Astrocyte of the hippocampus (primary cell): ENCODE results near the gene SND1.

ENCODE experiments used
- DNase-seq: peaks from one replicate; pipeline ENCODE4 v3.0.0; 2011; ENCODE audit warnings: low read depth, low spot score

Gene SND1

DNA sequence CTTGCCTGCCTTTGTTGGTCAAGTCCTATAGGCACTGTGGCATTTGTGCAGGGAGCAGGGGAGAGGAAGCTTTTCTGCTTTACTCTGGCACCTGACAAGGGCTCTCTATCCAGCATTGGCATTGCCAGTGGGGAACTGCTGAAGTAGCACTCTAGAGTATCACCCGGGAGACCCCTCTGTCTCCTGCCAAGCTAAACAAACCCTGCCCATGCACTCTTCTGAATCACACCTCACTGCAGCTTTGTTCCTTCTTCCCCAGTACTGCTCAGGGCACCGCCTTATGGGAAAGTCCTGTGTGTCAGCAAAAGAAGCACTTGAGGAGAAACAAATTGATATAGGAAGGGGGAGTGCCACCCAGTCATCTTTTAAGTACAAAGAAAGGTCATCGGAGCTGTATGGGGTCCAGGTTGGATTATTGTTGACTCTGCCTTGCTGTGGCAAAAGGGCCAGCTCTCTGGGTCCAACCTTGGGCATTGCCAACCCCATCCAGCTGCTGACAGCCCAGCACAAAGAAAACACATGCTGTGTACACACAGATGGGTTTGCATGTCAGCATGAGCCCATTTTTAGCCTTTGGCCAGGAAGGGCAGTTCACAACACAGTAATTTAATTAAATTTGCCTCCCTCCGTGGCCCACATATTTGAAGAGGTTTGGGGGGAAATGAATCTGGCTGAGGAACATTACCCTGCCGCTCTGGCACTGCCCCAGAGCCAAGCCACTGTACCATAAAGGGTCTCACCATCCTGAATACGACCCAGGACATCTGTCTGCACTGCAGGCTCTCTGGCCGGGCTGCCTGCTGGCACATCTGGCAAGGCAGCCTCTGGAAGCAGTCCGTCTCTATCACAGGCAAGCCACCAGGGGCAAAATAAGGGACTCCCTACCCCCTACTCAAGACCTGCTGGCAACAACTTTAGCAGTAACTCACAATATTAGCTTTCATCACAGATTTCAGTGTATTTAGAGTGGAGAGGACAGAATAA is 366.2 kb downstream of the SND1 start:
- DNase-seq: peak; percentile 78

DNA sequence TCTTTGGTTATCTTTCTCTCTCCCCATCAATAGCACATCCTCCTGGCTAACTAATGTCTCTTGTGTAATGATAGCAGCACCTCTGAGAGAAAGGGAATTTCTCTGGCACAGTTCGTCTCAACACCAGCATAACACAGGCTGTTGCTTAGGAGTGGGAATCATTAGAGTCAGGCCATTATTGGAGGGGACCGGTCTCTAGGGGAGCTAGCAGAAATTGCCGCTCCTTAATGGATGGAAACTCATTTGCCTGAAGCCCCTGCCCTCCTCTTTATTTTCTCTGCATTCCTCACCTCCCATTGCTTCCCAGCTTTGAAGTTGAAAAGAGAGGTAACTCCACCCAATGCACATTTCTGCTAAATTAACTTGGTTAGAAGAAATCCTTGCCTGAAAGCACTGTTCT is 367.3 kb downstream of the SND1 start:
- DNase-seq: no peak

DNA sequence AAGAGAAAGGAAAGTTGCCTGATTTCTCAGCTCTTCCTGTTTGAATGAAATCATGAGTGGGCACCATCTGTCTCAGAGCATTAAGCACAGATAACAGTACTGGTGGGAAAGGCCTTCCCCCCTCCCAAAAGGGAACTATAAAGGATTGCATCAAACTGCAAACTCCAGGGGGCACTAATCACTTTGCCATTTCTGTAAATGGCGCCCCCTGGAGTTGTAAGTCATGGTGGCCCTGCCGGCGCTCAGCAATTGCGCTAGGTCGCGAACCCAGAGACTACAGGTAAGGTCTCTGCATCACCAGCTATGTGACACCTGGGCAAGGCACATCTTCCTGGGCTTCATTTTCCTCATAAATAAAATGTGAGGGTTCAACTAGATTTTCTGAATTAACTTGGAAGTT is 368.2 kb downstream of the SND1 start:
- DNase-seq: no peak

DNA sequence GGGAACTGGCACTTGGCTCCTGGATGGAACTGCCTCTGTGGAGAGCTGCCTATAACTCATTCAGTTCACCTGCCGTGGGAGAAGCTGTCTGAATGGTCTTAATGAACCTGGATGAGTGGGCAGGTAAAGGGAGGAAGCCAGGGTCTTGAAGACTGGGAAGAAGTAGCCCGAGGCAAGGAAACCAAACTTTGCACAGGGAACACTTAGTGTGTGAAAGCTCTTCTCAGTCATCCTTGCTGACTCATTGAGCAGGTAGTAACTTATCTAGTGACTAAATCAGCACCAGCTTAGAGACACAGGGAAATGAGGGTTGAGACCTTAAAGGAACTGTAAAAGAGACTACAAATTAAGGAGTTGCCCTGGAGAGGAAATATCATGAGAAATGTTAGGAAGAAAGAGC is 369.4 kb downstream of the SND1 start:
- DNase-seq: no peak

DNA sequence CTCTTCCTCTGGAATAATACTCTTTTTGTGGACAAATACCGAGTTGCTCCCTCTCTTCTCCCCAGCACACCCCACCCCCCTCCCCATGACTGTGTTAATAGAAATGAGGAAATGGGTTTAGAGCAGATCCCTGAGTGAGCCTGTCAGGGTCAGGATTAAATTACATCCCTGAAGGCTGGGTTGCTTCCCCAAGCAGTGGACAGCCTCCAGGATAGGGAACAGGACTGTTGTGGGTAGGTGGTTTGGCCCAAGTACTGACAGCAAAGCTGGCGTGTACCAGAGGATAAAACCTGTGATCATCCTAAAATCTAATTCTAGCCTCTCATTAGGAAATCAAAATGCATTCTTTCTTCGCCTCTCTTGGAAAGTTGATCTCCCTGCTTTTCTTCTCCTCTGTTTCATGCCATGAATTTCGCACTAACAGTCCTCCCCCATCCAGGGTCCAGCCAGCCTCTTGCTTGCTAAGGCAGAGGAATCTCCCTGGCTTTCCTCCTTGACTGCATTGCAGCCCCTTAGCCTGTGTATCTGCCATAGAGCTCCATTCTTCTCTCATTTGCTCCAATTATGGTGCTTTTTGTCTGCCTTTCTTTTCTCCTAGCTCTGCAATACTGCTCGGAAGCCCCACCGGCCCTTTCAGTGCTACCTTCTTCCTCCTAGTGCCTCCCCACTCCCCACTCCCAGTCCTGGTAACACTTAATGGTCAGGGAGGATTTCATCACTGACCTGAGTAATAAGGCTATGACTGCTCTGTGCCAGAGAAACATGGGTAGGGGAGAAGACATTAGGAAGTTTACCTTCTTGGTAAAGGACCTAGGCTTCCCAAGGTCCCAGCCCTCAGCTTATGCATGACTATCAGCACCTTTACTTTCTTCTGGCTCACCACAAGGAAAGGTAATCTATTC is 370.9 kb downstream of the SND1 start:
- peak; percentile 66 for DNase-seq

DNA sequence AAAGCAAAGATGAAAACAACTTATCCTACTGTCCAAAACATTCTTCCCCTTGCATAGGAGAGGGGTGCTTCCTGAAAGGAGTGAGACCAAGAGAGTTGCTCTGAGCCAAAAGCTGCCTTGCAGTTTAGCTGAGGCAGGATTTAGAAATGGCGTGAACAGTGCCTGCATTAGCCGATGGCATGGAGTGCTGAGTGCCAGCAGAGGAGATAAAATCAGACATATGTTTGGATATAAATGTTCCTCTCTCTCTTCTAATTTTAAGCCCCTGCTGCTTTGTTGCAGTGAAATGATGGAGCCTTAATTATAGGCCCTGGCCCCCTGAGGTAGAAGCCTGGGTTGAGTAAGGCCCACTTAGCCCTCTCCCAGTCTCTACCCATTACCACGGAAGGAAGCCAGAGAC is 372.2 kb downstream of the SND1 start:
- no peak for DNase-seq

DNA sequence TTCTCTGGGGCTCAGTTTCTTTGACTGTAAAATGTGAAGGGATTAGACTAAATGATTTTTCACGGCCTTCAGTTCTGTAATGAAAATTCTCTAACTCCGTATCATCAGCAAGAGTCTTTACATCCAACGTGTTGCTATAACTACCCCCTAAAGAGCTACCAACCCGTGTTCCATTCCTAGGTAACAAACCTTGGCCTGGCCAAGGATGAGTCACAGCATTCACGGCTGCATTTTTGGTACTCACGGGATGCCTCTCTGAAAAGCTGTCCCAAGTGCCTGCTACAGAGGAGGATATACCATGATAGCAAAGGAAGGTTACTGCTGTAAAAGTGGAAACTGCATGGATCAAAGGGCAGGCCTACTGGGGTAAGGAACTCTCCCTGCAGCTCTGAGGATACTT is 373.4 kb downstream of the SND1 start:
- DNase-seq: peak; percentile 64

DNA sequence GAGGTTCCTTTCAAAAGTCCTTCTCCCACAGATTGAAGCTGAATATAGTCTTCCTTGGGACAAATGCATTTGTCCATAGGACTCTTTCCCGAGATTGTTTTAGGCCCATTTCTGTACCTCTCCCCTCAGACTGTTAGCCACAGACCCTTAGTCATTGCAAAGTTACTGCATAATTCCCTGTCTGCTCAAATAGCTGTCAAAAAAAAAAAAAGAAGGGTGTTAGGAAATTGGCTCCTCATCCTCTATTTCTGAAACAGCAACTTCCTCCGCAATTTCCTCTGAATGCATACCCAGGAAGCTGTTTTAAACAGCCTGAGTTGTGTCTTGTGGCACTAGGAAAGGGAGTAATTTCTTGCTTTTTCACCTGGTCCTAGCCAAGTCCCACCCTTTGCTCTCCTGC is 373.8 kb downstream of the SND1 start:
- no peak for DNase-seq

DNA sequence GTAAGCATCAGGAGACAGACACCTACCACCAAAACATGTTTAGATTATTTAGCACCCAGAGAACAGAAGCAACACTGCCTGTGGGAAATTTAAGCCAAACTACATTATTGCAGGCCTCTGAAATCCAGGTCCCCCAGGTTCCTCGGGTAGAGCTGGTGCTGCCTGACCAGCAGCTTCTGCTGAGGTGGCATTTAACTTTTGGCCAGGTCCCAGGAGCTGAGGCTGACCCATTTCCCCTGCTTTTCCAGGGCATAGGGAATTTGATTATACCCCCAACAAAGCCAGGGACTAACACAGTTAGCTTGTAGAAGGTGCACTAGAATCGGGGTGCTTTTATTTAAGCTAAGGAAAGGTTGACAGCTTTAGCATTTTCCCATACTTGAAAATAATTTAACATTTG is 374.6 kb downstream of the SND1 start:
- DNase-seq: no peak

DNA sequence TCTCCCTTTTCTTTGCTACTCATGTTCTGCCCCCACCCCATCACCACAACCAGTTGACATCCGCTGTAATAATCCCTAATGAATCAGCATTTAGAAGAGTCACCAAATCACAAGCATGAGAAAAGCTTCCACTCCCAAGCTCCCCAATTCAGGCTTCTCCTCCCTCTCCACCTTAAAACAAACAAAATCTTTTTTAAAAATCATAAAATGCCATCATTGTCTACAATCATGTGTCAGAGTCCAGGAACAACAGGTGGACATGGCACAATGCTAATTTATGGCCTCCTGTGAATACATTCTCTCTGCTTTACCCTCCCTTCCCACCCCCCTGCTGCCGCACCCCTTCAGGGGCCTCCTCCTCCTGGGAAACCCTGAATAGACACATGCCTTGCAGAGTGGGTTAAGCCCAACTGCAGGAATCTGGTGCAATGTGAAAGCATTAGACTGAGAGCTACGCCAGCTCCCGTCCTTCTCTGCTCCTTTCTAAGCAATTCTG is 375.5 kb downstream of the SND1 start:
- no peak for DNase-seq

DNA sequence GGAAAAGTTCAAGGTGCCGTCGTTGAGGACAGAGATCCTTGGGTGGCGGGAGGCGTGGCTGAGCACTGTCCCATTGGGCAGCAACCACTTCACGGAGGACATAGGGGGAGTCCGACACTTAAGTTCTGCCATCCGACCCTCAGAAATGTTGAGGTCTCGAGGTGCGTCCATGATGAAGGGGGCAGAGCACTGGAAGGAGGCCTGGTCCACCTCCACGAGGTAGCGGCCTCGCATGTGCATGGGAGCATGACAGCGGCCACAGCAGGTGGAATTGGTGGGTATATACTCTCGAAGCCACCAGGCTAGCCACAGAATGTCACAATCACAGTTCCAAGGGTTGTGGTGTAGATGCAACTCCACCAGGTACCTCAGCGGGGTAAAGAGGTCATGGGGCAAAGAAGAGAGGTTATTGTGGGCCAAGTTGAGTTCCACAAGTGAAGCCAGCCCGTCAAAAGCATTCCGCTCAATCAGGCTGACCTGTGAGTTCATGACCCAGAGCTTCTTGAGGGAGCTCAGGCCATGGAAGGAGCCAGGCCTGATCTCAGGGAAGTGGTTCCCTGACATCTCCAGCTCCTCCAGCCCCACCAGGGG is 377.5 kb downstream of the SND1 start:
- no peak for DNase-seq

DNA sequence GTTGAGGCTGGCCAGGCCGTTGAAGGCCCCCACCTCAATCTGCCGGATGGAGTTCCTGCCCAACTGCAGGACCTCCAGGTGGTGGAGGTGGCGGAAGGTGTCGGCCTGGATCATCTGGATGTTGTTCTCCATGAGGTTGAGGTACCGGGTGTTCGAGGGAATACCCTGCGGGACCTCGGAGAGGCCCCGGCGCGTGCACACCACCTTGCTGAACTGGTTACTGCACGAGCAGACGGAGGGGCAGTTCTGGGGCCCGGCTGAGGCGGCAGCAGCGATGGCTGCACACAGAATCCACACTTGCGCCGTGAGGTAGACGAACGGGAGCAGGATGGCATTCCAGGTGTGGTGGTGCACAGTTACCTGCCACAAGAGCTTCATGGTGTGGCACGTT is 378.3 kb downstream of the SND1 start:
- no peak for DNase-seq

DNA sequence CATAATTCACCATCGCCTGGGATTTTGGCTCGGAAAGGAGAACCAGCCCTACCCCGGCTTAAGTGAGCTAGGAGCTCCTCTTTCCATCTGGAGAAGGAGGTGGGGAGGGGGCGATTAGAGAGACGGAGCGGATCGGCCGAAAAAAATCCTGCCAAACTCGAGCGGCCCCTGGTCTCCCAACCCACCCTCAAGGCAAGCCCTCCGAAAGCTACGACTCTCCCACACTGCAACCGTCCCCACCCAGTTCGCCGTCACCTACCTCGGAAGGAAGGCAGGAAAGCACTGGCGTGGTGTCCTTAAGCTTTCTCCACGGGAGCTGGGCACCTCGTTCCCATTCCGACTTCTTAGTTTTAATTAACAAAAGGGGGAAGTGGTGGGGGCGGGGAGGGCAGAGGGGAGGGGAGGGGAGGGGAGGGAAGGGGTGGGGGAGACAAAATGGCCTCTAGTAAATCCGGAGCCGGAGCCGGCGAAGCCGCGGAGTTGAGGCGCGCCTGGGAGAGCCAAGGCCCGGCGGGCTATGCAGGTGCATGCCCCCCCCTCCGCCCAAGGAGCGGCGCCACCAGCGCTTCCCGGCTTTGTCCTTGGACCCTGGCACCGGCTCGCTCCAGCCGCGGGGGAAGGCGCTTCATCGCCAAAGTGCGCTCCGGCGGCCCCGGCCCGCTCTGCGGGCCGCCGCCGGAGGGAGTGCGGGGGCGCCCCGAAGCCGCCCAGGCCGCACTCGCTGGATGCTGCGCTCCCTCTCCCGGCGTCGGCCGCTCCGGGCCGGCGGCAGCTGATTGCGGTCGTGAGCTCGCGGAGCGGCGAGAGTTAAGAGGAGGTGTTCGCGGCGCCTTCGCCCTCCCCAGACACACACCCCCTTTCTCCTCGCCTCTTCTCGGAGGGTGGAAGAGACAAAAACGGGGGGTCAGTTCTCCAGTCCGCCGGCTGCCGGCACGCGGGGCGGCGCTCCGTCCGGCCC is 378.9 kb downstream of the SND1 start, which contains the start of gene LRRC4:
TSS of gene LRRC4 (minus strand) at position 784 of the 958 bp plus-strand sequence. CDS start 797 bp downstream, outside the sequence.
- peak; percentile 79 for DNase-seq

DNA sequence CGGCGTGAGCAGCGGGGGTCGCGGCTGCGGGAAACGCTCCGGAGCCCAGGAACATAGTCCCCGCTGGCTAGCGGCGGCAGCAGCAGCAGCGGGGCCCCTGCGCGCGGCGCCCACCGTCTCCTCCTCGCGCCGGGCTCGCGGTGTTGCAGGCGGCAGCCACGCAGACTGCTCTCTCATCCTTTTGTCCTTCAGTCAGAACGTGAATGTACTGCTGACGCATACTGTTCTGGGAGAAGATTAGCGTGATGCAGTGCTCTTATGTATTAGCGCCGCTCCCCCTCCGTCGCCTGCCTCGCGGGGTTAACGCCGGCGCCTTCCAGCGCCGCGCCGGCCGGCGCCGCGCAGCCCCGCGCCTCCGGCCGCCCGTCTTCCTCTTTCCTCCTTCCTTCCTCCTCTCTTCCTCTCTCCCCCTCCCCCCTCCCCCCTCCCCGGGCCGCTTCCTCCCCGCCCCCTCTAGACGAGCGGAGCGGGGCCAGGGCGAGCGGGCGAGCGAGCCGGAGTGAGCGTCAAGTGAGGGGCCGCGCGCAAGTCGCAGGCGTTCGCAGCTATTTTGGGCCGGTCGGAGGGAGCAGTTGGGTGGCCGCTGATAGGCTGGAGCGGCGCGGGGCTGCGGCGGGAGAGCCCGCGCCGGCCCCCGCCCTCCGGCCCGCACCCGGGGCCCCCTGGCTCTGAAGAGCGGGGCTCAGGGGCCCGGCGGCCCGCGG is 380.1 kb downstream of the SND1 start:
- DNase-seq: peak; percentile 90

DNA sequence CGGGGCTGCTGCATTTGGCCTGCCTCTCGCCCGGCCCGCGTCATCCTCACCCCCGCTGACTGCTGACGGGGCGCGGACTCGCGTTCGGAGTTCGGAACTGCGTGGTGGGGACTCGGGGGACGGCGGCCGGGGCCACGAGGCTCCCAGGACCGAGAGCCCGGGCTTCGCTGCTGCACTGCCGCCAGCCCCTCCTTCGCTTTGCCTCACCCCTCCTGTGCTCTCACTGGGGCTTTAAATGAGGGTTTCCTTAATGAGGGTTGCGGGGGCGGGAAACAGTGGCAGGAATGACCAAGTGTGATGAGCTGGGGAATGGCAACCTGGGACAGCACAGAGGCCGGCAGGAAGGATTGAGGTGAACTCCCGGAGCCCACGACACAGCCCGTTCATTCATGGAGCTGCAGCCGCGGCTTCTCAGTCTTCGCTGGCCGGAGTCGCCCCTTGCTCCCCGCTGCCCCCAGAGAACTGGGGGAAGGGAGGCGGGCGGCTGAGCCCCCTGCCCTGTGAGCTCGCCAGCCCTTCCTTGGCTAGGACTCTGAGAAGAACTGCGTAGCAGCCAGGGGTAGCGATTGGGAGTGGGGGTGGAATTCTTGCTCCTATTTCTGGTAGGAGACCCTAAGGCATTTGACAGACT is 380.7 kb downstream of the SND1 start:
- DNase-seq: peak; percentile 50

DNA sequence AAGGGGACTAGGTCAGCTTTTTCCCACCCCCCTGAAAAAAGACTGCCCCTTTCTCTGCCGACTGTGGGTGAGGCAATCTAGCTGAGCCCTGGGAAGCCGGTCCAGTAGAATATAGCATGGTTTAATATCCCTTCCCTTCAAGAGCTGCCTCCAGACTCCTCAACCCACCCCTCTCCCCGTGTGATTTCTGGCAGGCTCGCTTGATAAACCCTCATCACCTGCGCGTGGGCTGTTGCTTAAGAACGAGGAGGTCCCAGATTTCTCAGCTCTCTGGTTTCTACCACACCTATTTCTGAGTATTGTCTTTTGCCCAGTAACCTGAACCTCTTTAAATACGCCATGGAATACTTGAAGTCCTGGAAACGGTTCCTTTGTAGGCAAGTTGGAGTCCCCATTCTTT is 381.3 kb downstream of the SND1 start:
- no peak for DNase-seq

DNA sequence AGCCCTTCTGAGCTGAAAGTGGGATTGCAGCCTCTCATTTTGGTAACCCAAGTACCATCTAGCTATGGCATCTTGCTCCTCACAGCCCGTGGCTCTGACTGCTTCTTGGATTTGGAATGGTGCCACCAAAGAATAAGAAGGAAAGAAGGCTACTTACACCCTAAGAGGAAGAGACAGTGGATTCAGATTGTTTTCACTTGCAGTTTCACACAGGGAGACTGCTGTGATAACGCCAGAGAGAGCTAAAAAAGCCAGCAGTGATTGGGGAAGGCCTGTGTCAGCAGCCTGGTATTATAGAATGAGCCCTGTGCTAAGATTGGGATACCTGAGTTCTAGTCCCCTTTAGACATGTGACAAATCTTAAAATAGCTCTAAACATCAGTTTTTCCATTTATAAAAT is 382.8 kb downstream of the SND1 start:
- no peak for DNase-seq

DNA sequence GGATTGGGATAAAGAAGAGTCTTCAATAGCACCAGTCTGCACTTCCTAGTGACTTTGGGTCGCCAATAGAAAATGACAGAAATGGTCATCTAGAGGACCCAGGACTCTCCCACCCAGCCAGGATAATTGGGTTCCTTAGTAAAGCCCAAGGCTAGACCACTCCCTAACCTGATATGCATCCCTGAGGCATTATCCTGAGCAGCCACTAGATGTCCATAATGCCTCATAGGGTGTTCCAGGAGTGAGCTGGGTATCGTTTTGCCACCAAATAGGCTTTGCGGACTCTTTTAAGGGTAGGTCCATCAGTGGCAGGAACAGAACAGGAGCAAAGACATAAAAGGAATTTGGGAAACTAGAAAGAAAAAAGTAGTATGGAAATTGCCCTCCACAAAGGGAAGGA is 383.7 kb downstream of the SND1 start:
- DNase-seq: peak; percentile 58

DNA sequence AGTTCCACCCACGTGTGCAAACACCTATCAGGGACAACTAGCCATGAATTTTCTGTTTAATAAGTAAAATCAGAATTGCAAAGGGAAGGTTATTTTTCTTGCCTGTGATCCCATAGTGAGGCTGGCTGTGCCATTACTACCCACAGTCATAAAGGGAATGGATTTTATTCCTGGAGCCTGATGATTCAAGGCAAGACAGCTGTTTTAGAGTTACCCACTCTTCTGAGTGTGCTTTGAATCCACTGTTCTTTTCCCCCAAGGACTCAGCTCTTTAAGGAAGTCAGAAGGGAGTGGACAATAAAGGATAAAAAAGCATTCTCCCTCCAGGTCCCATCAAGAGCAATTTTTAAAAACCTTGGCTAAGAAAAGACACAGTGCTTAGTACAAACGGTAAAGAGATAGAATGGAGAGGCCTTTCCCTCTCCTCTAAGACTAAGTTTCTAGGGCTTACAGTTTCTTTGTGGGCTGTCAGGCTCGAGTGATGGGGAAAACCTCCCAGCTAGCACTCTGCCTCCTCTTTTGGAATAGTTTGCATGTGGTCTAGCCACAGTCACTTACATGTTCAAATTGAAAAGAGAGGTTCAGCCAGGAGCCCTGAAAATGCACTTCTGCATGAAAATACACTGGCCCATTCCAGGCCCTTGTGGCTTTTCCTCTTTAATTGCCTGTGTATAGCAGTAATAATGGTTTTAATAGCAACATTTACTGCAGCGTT is 384.4 kb downstream of the SND1 start:
- DNase-seq: no peak
